Right lobe of liver (tissue), 6 donors: ENCODE data around the gene TIMM29. TPM values are rescaled to one million over a fixed set of nuclear protein-coding genes. Genes with fewer than 3 reads are reported as not detected.
A peak's percentile ranks its signal among the peaks of the same experiment; 100 is the strongest.

Experiments
- ATAC-seq, 4 donors: fragments of 200-7000 bp; cut with Tn5 transposase; one replicate each; pipeline ENCODE4 v1.9.1; 2020; ENCODE audit warnings: mild to moderate bottlenecking in 4 of 4, moderate library complexity in 4 of 4
- DNase-seq, 3 donors: peaks; one replicate each; pipeline ENCODE4 v3.0.0-alpha.2; 2020
- H3K27ac ChIP-seq, 3 donors: fragments of 200-600 bp; one replicate each; pipeline ENCODE4 v1.8.0; 2022
- H3K27me3 ChIP-seq, 2 donors: fragments of 200-600 bp; one replicate each; pipeline ENCODE4 v1.8.0; 2022
- H3K36me3 ChIP-seq, 4 donors: fragments of 200-600 bp; sonication (generic) in 1 of 4; one replicate each; pipeline versions ENCODE4 v1.5.1 to v1.8.0; 2017 to 2022; ENCODE audit warnings: control low read depth in 1 of 4
- H3K4me1 ChIP-seq, 4 donors: fragments of 200-600 bp; sonication (generic) in 1 of 4; one replicate each; pipeline versions ENCODE4 v1.5.1 to v1.8.0; 2017 to 2022; ENCODE audit warnings: control low read depth in 1 of 4
- H3K4me3 ChIP-seq, 3 donors: fragments of 200-600 bp; one replicate each; pipeline ENCODE4 v1.8.0; 2022
- H3K9me3 ChIP-seq, 4 donors: fragments of 200-600 bp; sonication (generic) in 1 of 4; one replicate each; pipeline versions ENCODE4 v1.5.1 to v1.8.0; 2017 to 2022; ENCODE audit warnings: control low read depth in 1 of 4
- POLR2A ChIP-seq: fragments of 450-650 bp; IDR thresholded peaks from one replicate; pipeline ENCODE4 v1.6.1; 2017; ENCODE audit warnings: antibody characterized with exemption, mild to moderate bottlenecking
- WGBS: methylation state at CpG from one replicate; pipeline ENCODE4 v1.1.6; 2018; ENCODE audit warnings: low coverage, low lambda C conversion rate; ENCODE audit not compliant: insufficient coverage; ENCODE audit errors: missing lambda C conversion rate; 5-methylcytosine and 5-hydroxymethylcytosine counted together
- intact Hi-C, 2 donors: fragments of 100-400 bp; cut with DNase I; formaldehyde crosslinking; loops; one replicate each; pipeline versions ENCODE4 v1.11.2 to v1.14.1; 2022
- total RNA-seq, 6 experiments: library from RNA; depleted of rRNA in 2 of 6; stranded (reverse); fragments of >200 nt in 2 of 6; fragmentation: NEBNext Ultra II Directional in 3 of 6; extraction: Animal tissue kit (Norgen Biotek cat#: 25700) in 3 of 6; gene quantifications; one replicate each; pipeline versions ENCODE4 v1.1.0 to v1.2.4, GENCODE V29; 2016 to 2023
- TF ChIP-seq, protein P1 (sequence below), 4 donors: fragments of 200-600 bp in 3 of 4; fragments of 450-650 bp in 1 of 4; IDR thresholded peaks; one replicate each; pipeline versions ENCODE4 v1.5.1 to v1.8.0; 2016 to 2022; ENCODE audit warnings: antibody characterized with exemption in 4 of 4, mild to moderate bottlenecking in 2 of 4
- donor health status: DM: no; HTN: yes; CAD: no.
- donor health status: DM: no; HTN: no; CAD: no.
- donor health status: DM: no; HTN: no; CAD: no.
- donor health status: DM: no; HTN: yes; CAD: no.
- donor health status: DM: no; HTN: yes; CAD: no.

TIMM29 gene
- total RNA-seq, 6 experiments from 2014 or later: 10.2 to 15.7 (median 11.6) TPM

DNA sequence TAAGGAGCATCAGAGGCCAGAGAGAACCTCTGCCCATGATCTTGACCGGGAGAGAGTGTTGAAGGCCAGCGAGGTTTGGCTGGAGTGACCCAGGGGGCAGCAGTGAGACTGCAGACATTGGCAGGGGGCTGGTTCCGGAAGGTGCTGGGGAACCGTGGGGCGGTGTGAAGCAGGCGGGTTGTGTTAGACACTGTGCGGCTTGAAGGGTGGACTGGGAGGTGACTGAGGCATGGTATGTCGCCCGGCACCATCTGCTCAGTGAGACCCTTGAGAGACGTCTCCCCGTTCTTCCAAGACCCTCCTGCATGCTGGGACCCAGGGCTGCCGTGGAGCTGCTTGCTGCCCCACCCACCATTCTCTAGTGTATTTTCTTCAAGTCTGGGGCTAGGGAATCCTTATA lies 32.7 kb upstream of the TIMM29 start:
- no peak for DNase-seq
- Histone ChIP-seq H3K27me3 (no peaks in the 10 kb centered on the region), H3K4me3 (no peak overlapping the region), H3K36me3 (no peaks in the 10 kb centered on the region), H3K9me3 (no peaks in the 10 kb centered on the region), H3K4me1 (peaks cover 0 to 20% (median 4%) of the 10 kb centered on the region in 4 donors), H3K27ac (no peak overlapping the region)
- ATAC-seq: no peak
- intact Hi-C loops: no loop called here
- WGBS: 83% methylated on average over 7 of the region's 12 CpGs
- no peak for TF ChIP-seq POLR2A
- TF ChIP-seq, protein P1, sequence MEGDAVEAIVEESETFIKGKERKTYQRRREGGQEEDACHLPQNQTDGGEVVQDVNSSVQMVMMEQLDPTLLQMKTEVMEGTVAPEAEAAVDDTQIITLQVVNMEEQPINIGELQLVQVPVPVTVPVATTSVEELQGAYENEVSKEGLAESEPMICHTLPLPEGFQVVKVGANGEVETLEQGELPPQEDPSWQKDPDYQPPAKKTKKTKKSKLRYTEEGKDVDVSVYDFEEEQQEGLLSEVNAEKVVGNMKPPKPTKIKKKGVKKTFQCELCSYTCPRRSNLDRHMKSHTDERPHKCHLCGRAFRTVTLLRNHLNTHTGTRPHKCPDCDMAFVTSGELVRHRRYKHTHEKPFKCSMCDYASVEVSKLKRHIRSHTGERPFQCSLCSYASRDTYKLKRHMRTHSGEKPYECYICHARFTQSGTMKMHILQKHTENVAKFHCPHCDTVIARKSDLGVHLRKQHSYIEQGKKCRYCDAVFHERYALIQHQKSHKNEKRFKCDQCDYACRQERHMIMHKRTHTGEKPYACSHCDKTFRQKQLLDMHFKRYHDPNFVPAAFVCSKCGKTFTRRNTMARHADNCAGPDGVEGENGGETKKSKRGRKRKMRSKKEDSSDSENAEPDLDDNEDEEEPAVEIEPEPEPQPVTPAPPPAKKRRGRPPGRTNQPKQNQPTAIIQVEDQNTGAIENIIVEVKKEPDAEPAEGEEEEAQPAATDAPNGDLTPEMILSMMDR (IDR thresholded peaks at IDR 0.05): no peak

DNA sequence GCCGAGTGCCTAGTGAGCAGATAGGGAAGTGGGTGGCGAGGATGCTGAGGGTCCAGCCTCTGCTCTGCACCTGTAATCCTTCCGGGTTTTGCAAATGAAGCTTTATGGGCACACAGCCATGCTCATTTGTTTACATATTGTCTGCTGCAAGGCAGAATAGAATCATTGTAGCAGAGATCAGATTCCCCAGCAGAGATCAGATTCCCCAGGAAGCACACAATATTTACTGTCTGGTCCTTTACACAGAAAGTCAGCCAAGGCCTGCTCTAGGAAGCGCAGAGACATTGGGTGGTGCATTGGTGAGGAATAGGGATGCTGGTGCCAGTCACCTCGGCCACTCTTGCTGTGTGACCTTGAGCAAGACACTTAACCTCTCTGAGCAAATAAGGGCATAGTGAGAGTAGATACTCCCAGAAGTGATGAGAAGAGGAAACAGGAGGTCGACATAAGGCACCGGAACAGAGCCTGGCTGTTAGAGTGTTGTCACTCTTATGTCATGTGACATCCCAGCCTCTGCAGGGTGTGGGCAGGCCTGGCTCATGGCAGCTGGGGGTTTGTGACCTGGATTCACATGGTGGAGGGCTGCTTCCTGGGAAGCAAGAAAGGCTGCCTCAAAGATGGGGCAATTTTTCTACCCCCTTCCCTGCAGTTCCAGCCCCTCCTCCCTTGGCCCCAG lies 31.6 kb upstream of the TIMM29 start:
- no peak for TF ChIP-seq POLR2A
- TF ChIP-seq, protein P1 (IDR thresholded peaks at IDR 0.05): no peak
- H3K27me3 ChIP-seq: no peaks in the 10 kb centered on the region
- no peaks in the 10 kb centered on the region for H3K9me3 ChIP-seq
- H3K4me3 ChIP-seq: no peak overlapping the region
- intact Hi-C loops: no loop called here
- ATAC-seq (peak; percentile 12 to 52 (median 32)), DNase-seq (no peak)
- no peak overlapping the region for H3K27ac ChIP-seq
- H3K4me1 ChIP-seq: peaks cover 0 to 20% (median 4%) of the 10 kb centered on the region in 4 donors
- no peaks in the 10 kb centered on the region for H3K36me3 ChIP-seq
- 20% methylated on average over 5 of the region's 7 CpGs for WGBS

DNA sequence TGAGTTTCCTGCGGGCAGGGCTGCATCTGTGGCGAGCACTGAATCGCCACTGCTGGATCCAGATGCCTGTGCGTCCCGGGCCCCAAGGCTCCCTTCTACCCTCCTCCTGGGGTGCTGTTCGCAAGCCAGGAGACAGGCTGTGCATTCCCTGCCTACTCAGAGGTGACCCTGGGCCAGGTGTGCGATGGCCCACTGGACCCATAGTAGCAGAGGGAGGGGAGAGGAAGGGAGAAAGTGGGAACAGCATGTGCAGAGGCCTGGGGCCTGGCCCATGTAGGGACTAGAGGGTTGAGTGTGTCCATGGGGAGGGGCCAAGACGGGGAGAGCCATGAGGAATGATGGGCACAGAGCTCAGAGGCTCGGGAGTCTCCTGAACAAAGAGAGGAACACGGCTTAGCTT lies 30.0 kb upstream of the TIMM29 start:
- no peaks in the 10 kb centered on the region for H3K36me3 ChIP-seq
- no peak overlapping the region for H3K27ac ChIP-seq
- no peak for DNase-seq
- H3K4me3 ChIP-seq: no peak overlapping the region
- TF ChIP-seq, protein P1 (IDR thresholded peaks at IDR 0.05): no peak
- TF ChIP-seq POLR2A: no peak
- H3K27me3 ChIP-seq: no peaks in the 10 kb centered on the region
- peaks cover 0 to 20% (median 4%) of the 10 kb centered on the region in 4 donors for H3K4me1 ChIP-seq
- WGBS: 50% methylated on average over 2 of the region's 10 CpGs
- peak in 1 of 4 donors; percentile 2 for ATAC-seq
- no peaks in the 10 kb centered on the region for H3K9me3 ChIP-seq
- intact Hi-C loops: no loop called here

DNA sequence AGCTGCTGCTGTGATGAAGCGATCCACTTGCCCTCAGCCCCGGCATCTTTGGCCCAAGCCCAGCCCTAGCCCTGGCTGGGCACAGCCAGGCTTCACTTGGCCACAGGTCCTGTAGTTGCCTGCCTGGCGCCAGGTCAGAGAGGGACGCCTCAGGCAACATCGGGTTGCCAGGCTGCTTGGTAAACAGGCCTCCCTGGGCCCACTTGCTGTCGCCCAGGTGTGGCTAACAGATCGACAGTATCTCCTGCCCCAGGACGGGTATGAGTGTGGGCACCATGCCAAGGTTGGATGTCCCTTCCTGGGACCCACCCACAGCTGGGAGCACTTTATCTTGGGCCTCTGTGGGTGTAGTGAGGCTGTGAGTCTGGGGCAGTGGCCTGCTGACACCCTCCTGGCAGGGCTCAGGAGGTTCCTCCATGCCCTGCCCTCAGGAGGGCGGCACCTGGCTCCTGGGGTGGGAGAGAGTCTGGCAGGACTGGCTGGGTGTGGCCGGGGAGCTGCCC lies 29.4 kb upstream of the TIMM29 start:
- Histone ChIP-seq H3K36me3 (no peaks in the 10 kb centered on the region), H3K4me1 (peaks cover 0 to 20% (median 4%) of the 10 kb centered on the region in 4 donors), H3K27ac (peak overlapping the region in 1 of 3 donors; percentile 49), H3K4me3 (no peak overlapping the region), H3K27me3 (no peaks in the 10 kb centered on the region), H3K9me3 (no peaks in the 10 kb centered on the region)
- intact Hi-C loops: no loop called here
- ATAC-seq (peak; percentile 91 to 98 (median 96)), DNase-seq (peak; percentile 85 to 91 (median 90))
- TF ChIP-seq, protein P1 (IDR thresholded peaks at IDR 0.05): no peak
- no peak for TF ChIP-seq POLR2A
- WGBS: 25% methylated on average over 2 of the region's 10 CpGs
